ENCODE measurements around the gene SNX32.

Gene SNX32

GRCh38 chr11:65833297-65834030, at the start of gene SNX32:
Gene SNX32 (plus strand): TSS chr11:65833963. CDS start chr11:65834066, 103 bp downstream.
- DNase-seq, result peak; percentile 92

DNA sequence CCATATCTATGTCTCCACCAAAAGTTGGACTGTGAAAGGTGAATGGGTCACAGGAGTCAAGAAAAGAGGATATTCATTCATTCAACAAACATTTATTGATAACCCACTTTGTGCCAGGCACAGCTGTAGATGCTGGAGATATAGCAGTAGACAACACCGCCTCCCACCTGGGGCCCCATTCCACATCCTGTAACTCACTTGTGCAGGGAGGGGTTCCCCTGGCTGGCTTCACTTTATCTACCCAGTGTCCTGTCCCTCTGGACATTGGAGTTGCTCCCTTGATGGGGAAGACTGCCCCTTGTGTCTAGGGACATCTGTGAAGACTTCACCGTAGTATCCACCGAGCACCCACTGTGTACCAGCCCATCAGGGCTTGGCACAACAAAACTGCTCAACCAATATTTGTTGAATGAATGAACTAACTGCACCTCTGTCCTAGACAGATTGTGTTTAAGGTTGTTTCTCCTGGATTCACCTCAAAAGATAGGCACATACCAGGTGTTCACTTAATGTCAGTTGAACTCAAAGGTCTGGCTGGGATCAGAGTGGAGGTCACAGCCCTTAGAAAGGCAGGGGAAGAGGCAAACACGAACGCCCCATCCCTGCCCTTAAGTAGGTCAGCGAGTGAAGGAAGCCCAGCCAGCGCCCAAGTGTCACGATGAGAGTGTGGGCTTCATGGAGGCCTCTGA, 48.3 kb upstream of the SNX32 start:
- no peak for DNase-seq

GRCh38 chr11:65786008-65786785, 47.6 kb upstream of the SNX32 start:
- no peak for DNase-seq

GRCh38 chr11:65786786-65787636, 46.8 kb upstream of the SNX32 start, which contains the start of gene OVOL1:
Gene OVOL1 (plus strand): TSS chr11:65787063. CDS start chr11:65787374, 311 bp downstream.
- DNase-seq, result peak; percentile 26

DNA sequence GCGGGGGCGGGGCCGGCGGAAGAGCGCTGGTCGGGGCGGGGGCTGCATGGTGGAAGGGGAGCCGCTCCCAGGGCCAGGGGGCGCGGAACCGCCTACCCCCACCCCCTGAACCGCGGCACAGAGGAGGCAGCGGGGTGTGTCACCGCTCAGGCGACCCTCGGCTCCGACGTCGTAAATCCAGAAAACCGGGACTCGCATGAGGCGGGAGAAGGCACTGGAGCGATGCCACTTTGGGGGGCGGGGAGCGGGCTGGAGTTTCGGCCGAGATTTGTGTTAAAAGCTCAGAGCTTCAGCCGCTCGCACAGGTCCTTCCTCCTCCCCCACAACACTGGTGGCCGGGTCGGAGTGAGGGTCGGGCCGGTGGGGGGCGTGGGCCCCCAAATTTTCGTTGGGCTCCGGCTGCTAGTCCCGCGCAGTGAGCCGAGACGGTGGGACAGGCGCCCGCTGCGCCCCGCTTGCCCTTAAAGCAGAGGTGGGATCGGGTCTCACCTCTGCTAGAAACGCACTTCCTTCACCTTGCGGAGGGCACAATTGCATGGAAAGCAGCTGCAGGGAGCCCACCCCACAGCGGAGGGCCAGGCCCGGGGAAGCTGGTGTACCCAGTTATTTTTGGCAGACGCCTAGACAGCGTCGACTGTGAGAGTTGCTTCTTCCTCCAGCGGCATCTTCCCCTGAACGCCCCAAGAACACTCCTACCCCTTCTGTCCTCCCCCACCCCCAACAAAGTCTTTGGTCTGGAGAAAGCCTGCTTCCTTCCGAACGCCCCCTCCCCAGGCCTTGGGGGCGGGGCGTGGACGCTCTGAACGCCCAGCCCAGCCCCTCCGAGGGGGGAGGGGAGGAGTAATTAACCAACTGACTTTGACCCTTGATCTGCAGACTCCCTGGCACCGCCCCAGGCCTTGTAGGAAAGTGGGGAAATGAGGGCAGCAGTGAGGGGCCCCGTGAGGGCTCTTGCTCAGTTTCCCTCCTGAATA, 45.8 kb upstream of the SNX32 start:
- DNase-seq, result no peak

GRCh38 chr11:65788821-65789220, 44.9 kb upstream of the SNX32 start:
- no peak for DNase-seq

- no peak for DNase-seq
These were observed 44.3 kb upstream of the SNX32 start for GRCh38 chr11:65789230-65790103.

DNA sequence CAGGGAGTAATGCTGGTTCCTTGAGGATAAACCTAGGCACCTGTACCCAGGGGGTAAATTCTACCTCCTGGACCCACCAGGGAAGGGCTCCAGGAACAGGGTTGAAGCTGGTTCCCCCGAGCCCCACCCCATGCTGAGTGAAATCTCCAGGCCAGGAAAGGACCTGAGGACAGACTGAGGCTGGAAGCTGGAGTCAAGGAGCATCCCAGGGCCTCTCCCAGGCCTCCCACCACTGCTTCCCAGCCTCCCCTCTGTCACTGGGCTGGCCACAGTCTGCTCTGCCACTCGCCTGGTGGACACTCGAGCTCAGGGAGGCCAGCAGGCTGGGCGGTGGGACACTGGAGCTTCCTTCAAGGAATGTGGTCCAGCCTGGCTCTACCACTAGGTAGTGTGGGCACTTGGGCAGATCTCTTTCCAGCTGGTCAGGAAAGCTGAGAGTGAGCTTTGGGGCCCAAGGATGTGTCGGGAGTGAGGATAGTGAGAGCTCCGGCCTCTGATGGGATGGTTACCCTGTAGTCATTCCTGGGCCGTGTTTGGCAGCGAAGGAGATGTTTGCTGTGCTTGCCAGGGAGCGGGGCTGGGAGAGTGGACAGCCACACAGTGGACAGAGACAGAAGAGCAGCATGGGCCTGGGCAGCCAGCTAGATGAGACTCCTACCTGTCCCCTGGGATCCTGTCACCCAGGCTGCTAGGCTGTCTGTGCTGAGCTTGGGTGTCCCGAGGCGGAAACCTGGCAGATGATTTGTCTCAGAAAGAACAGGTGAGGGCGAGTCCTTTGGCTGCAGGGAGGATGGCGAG, 43.5 kb upstream of the SNX32 start:
- no peak for DNase-seq

- DNase-seq, result no peak
These were observed 42.7 kb upstream of the SNX32 start for GRCh38 chr11:65790902-65791650.

- no peak for DNase-seq
These were observed 42.0 kb upstream of the SNX32 start for GRCh38 chr11:65791719-65792213.

GRCh38 chr11:65792456-65792855, 41.3 kb upstream of the SNX32 start:
- DNase-seq, result no peak

GRCh38 chr11:65793144-65793581, 40.6 kb upstream of the SNX32 start:
- no peak for DNase-seq

GRCh38 chr11:65793625-65794400, 40.0 kb upstream of the SNX32 start:
- no peak for DNase-seq

GRCh38 chr11:65794570-65795510, 38.9 kb upstream of the SNX32 start:
- DNase-seq, result no peak

GRCh38 chr11:65796726-65797601, 36.8 kb upstream of the SNX32 start:
- DNase-seq, result no peak

All from CD4-positive, alpha-beta T cell treated with Interferon gamma for 1 hour (primary cell).